ENCODE data around the gene TOX3. TPM values are rescaled to one million over a fixed set of nuclear protein-coding genes. Genes with fewer than 3 reads are reported as not detected.

TOX3 gene
- total and polyA plus RNA-seq, 5 donors from 2014 or later, result not detected

- Mint-ChIP-seq H3K4me3 (no peak overlapping the region), H3K4me1 (no peaks in the 10 kb centered on the region), H3K27me3 (no peaks in the 10 kb centered on the region), H3K9me3 (peaks cover 0 to 14% (median 2%) of the 10 kb centered on the region in 7 donors), H3K27ac (no peak overlapping the region), H3K36me3 (no peaks in the 10 kb centered on the region)
- ATAC-seq (ENCODE audit: low read depth in 2 of 2) (no peak), DNase-seq (no peak)
- Histone ChIP-seq H3K36me3 (ENCODE audit: control insufficient read depth, insufficient read depth, low read length) (no peaks in the 10 kb centered on the region), H3K27ac (ENCODE audit: insufficient read depth, low read length, poor library complexity, severe bottlenecking) (no peak overlapping the region), H3K9me3 (ENCODE audit: control insufficient read depth in 2 of 2, low read length in 2 of 2) (no peaks in the 10 kb centered on the region), H3K4me3 (ENCODE audit: low read depth, low read length) (no peak overlapping the region), H3K27me3 (ENCODE audit: control insufficient read depth, insufficient read depth, low read length) (no peaks in the 10 kb centered on the region), H3K4me1 (ENCODE audit: control insufficient read depth, insufficient read depth, low read length, poor library complexity, severe bottlenecking) (no peaks in the 10 kb centered on the region)
Observed at GRCh38 chr16:52558448-52558847, 11.5 kb upstream of the TOX3 start.

- Histone ChIP-seq H3K9me3 (ENCODE audit: control insufficient read depth in 2 of 2, low read length in 2 of 2) (no peaks in the 10 kb centered on the region), H3K4me1 (ENCODE audit: control insufficient read depth, insufficient read depth, low read length, poor library complexity, severe bottlenecking) (no peaks in the 10 kb centered on the region), H3K27me3 (ENCODE audit: control insufficient read depth, insufficient read depth, low read length) (no peaks in the 10 kb centered on the region), H3K4me3 (ENCODE audit: low read depth, low read length) (no peak overlapping the region), H3K27ac (ENCODE audit: insufficient read depth, low read length, poor library complexity, severe bottlenecking) (no peak overlapping the region), H3K36me3 (ENCODE audit: control insufficient read depth, insufficient read depth, low read length) (no peaks in the 10 kb centered on the region)
- no peak overlapping the region for H3K27ac Mint-ChIP-seq
- H3K36me3 Mint-ChIP-seq, result no peaks in the 10 kb centered on the region
- H3K4me1 Mint-ChIP-seq, result no peaks in the 10 kb centered on the region
- DNase-seq (no peak), ATAC-seq (ENCODE audit: low read depth in 2 of 2) (no peak)
- H3K9me3 Mint-ChIP-seq, result peaks cover 0 to 16% (median 3%) of the 10 kb centered on the region in 7 donors
- H3K4me3 Mint-ChIP-seq, result no peak overlapping the region
- no peaks in the 10 kb centered on the region for H3K27me3 Mint-ChIP-seq
Observed at GRCh38 chr16:52557236-52557635, 10.3 kb upstream of the TOX3 start.

GRCh38 chr16:52556083-52556482 is 9.1 kb upstream of the TOX3 start:
- H3K9me3 Mint-ChIP-seq, result peaks cover 0 to 16% (median 3%) of the 10 kb centered on the region in 7 donors
- Histone ChIP-seq H3K27me3 (ENCODE audit: control insufficient read depth, insufficient read depth, low read length) (no peaks in the 10 kb centered on the region), H3K36me3 (ENCODE audit: control insufficient read depth, insufficient read depth, low read length) (no peaks in the 10 kb centered on the region), H3K4me1 (ENCODE audit: control insufficient read depth, insufficient read depth, low read length, poor library complexity, severe bottlenecking) (no peaks in the 10 kb centered on the region), H3K27ac (ENCODE audit: insufficient read depth, low read length, poor library complexity, severe bottlenecking) (no peak overlapping the region), H3K9me3 (ENCODE audit: control insufficient read depth in 2 of 2, low read length in 2 of 2) (no peaks in the 10 kb centered on the region), H3K4me3 (ENCODE audit: low read depth, low read length) (no peak overlapping the region)
- H3K4me3 Mint-ChIP-seq, result no peak overlapping the region
- DNase-seq (no peak), ATAC-seq (ENCODE audit: low read depth in 2 of 2) (no peak)
- peaks cover 1% of the 10 kb centered on the region for H3K27me3 Mint-ChIP-seq
- H3K27ac Mint-ChIP-seq, result no peak overlapping the region
- H3K36me3 Mint-ChIP-seq, result no peaks in the 10 kb centered on the region
- H3K4me1 Mint-ChIP-seq, result no peaks in the 10 kb centered on the region

DNA sequence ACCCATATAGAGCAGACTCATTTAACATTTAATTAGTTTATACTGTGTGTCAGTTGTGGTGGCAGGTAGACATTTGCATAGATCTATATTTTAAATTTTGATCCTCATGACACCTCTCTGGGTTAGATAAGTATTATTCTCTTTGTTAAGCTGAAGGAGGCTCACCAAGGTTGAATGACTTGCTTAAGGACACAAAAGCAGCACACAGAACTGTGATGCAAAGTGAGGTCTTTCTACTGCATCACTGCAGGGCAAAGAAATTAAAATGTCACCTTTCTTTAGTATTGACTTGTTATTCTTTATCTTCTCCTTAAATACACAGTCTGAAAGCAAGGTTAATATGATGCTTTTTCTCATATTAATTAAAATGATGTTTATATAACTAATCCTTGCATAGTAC is 8.6 kb upstream of the TOX3 start:
- H3K36me3 ChIP-seq (ENCODE audit: control insufficient read depth, insufficient read depth, low read length), result no peaks in the 10 kb centered on the region
- DNase-seq, result no peak
- ATAC-seq (ENCODE audit: low read depth in 2 of 2), result no peak
- H3K4me1 ChIP-seq (ENCODE audit: control insufficient read depth, insufficient read depth, low read length, poor library complexity, severe bottlenecking), result no peaks in the 10 kb centered on the region
- Mint-ChIP-seq H3K36me3 (no peaks in the 10 kb centered on the region), H3K4me3 (no peak overlapping the region), H3K27me3 (peaks cover 4% of the 10 kb centered on the region), H3K27ac (no peak overlapping the region), H3K9me3 (peaks cover 0 to 16% (median 3%) of the 10 kb centered on the region in 7 donors), H3K4me1 (no peaks in the 10 kb centered on the region)
- no peak overlapping the region for H3K27ac ChIP-seq (ENCODE audit: insufficient read depth, low read length, poor library complexity, severe bottlenecking)
- H3K27me3 ChIP-seq (ENCODE audit: control insufficient read depth, insufficient read depth, low read length), result no peaks in the 10 kb centered on the region
- H3K9me3 ChIP-seq (ENCODE audit: control insufficient read depth in 2 of 2, low read length in 2 of 2), result no peaks in the 10 kb centered on the region
- H3K4me3 ChIP-seq (ENCODE audit: low read depth, low read length), result no peak overlapping the region

DNA sequence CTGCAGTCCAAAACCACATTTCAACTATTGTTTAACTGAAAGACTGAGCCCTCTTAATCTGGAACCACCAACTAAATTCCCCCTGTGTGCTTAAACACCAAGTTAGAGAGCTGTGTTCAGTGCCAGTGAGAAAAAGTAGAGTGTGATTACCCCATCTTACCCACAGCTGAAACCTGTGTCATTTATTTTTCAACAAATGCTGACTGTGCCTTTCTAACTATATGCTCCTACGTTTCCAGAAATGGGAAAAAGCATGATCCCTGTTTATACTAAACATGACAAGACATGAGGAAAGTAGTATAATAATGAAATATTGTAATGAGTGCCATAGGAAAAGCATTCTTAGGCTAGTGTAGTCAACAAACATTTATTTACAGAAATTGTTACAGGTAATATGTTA is 7.4 kb upstream of the TOX3 start:
- Mint-ChIP-seq H3K4me1 (no peaks in the 10 kb centered on the region), H3K36me3 (no peaks in the 10 kb centered on the region), H3K27me3 (peaks cover 10% of the 10 kb centered on the region), H3K4me3 (no peak overlapping the region), H3K9me3 (peaks cover 0 to 16% (median 3%) of the 10 kb centered on the region in 7 donors), H3K27ac (no peak overlapping the region)
- DNase-seq (no peak), ATAC-seq (ENCODE audit: low read depth in 2 of 2) (no peak)
- Histone ChIP-seq H3K27me3 (ENCODE audit: control insufficient read depth, insufficient read depth, low read length) (no peaks in the 10 kb centered on the region), H3K4me3 (ENCODE audit: low read depth, low read length) (no peak overlapping the region), H3K36me3 (ENCODE audit: control insufficient read depth, insufficient read depth, low read length) (no peaks in the 10 kb centered on the region), H3K9me3 (ENCODE audit: control insufficient read depth in 2 of 2, low read length in 2 of 2) (no peaks in the 10 kb centered on the region), H3K4me1 (ENCODE audit: control insufficient read depth, insufficient read depth, low read length, poor library complexity, severe bottlenecking) (no peaks in the 10 kb centered on the region), H3K27ac (ENCODE audit: insufficient read depth, low read length, poor library complexity, severe bottlenecking) (no peak overlapping the region)

DNA sequence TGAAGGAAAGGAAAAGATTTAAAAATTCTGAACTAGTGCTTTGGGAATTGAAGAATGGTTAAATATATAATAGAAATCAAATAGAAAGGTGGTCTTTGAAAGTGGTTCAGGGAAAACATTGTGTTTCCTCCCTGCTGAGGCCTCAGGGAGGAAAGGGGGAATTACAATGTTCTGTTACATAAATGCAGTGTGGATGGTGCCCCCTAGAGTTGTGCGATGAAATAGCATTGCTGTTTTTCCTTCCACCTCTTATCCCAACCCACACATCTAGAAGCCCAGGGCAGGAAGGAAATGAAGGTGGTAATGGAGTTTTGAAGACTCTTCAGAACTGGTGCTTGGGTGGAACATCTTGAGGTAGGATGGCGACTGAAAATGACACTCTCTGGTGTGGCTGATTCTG is 6.4 kb upstream of the TOX3 start:
- H3K4me1 Mint-ChIP-seq, result no peaks in the 10 kb centered on the region
- no peak overlapping the region for H3K27ac ChIP-seq (ENCODE audit: insufficient read depth, low read length, poor library complexity, severe bottlenecking)
- H3K27ac Mint-ChIP-seq, result no peak overlapping the region
- H3K9me3 ChIP-seq (ENCODE audit: control insufficient read depth in 2 of 2, low read length in 2 of 2), result no peaks in the 10 kb centered on the region
- H3K9me3 Mint-ChIP-seq, result peaks cover 0 to 16% (median 3%) of the 10 kb centered on the region in 7 donors
- H3K36me3 Mint-ChIP-seq, result no peaks in the 10 kb centered on the region
- H3K36me3 ChIP-seq (ENCODE audit: control insufficient read depth, insufficient read depth, low read length), result no peaks in the 10 kb centered on the region
- H3K4me3 Mint-ChIP-seq, result no peak overlapping the region
- DNase-seq (no peak), ATAC-seq (ENCODE audit: low read depth in 2 of 2) (no peak)
- H3K27me3 ChIP-seq (ENCODE audit: control insufficient read depth, insufficient read depth, low read length), result peaks cover 3% of the 10 kb centered on the region
- no peaks in the 10 kb centered on the region for H3K4me1 ChIP-seq (ENCODE audit: control insufficient read depth, insufficient read depth, low read length, poor library complexity, severe bottlenecking)
- peaks cover 20% of the 10 kb centered on the region for H3K27me3 Mint-ChIP-seq
- no peak overlapping the region for H3K4me3 ChIP-seq (ENCODE audit: low read depth, low read length)

- no peaks in the 10 kb centered on the region for H3K9me3 ChIP-seq (ENCODE audit: control insufficient read depth in 2 of 2, low read length in 2 of 2)
- no peaks in the 10 kb centered on the region for H3K36me3 Mint-ChIP-seq
- H3K36me3 ChIP-seq (ENCODE audit: control insufficient read depth, insufficient read depth, low read length), result no peaks in the 10 kb centered on the region
- no peaks in the 10 kb centered on the region for H3K4me1 ChIP-seq (ENCODE audit: control insufficient read depth, insufficient read depth, low read length, poor library complexity, severe bottlenecking)
- H3K27me3 Mint-ChIP-seq, result peaks cover 27% of the 10 kb centered on the region
- no peak for ATAC-seq (ENCODE audit: low read depth in 2 of 2)
- no peak for DNase-seq
- no peak overlapping the region for H3K27ac Mint-ChIP-seq
- H3K4me3 ChIP-seq (ENCODE audit: low read depth, low read length), result no peak overlapping the region
- H3K4me1 Mint-ChIP-seq, result no peaks in the 10 kb centered on the region
- H3K9me3 Mint-ChIP-seq, result peaks cover 0 to 16% (median 4%) of the 10 kb centered on the region in 7 donors
- H3K27me3 ChIP-seq (ENCODE audit: control insufficient read depth, insufficient read depth, low read length), result peaks cover 5% of the 10 kb centered on the region
- H3K4me3 Mint-ChIP-seq, result no peak overlapping the region
- H3K27ac ChIP-seq (ENCODE audit: insufficient read depth, low read length, poor library complexity, severe bottlenecking), result no peak overlapping the region
Observed at GRCh38 chr16:52552643-52553042, 5.7 kb upstream of the TOX3 start.

DNA sequence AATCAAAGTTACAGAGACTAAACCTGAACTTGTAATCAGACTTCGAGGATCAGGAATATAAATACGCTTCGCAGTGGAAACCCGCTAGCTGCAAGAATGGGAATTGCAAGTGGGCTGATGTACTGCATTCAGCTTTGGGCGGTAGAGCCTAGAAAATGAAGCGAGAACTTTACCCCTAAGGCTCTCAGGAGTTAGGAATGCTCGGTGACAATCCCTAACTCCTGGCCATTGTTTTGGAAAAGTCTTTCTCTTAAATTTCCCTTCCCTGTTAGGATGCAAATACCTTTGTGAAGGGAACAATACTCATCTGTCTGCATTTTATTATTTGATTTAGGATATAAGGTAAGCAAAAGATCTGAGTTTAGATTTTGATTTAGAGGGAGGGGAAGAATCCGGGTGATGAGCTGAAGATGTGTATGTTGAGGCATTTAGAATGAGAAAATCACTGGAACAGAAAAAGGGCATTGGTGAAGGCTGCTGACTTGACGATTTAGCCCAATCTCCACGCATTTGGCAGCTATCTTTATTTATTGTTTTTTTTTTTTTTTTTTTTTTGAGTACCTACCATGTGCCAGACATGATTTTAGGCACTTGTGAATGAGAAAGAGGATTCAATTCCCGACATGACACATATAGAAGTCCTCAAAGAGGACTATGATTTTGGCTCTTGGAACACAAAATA is 2.2 kb upstream of the TOX3 start:
- Histone ChIP-seq H3K27me3 (ENCODE audit: control insufficient read depth, insufficient read depth, low read length) (peaks cover 9% of the 10 kb centered on the region), H3K4me1 (ENCODE audit: control insufficient read depth, insufficient read depth, low read length, poor library complexity, severe bottlenecking) (no peaks in the 10 kb centered on the region), H3K4me3 (ENCODE audit: low read depth, low read length) (no peak overlapping the region), H3K9me3 (ENCODE audit: control insufficient read depth in 2 of 2, low read length in 2 of 2) (no peaks in the 10 kb centered on the region), H3K36me3 (ENCODE audit: control insufficient read depth, insufficient read depth, low read length) (no peaks in the 10 kb centered on the region), H3K27ac (ENCODE audit: insufficient read depth, low read length, poor library complexity, severe bottlenecking) (no peak overlapping the region)
- DNase-seq (no peak), ATAC-seq (ENCODE audit: low read depth in 2 of 2) (no peak)
- H3K4me1 Mint-ChIP-seq, result peaks cover 0 to 4% (median under 1%) of the 10 kb centered on the region in 4 donors
- H3K27ac Mint-ChIP-seq, result no peak overlapping the region
- H3K9me3 Mint-ChIP-seq, result peaks cover 0 to 8% (median 1%) of the 10 kb centered on the region in 7 donors
- no peaks in the 10 kb centered on the region for H3K36me3 Mint-ChIP-seq
- H3K4me3 Mint-ChIP-seq, result no peak overlapping the region
- peaks cover 43% of the 10 kb centered on the region for H3K27me3 Mint-ChIP-seq
